ENCODE results near the gene SNX5. TPM values are rescaled to one million over a fixed set of nuclear protein-coding genes. Genes with fewer than 3 reads are reported as not detected.
"Not testable (repeated sequence)": the region's sequence is repeated elsewhere in the genome, so short reads cannot be mapped to it uniquely, and the experiment has no call there.

The SNX5 gene
- total and polyA plus RNA-seq, 3 donors from 2014 or later: 72.3 to 116 (median 110) TPM

DNA sequence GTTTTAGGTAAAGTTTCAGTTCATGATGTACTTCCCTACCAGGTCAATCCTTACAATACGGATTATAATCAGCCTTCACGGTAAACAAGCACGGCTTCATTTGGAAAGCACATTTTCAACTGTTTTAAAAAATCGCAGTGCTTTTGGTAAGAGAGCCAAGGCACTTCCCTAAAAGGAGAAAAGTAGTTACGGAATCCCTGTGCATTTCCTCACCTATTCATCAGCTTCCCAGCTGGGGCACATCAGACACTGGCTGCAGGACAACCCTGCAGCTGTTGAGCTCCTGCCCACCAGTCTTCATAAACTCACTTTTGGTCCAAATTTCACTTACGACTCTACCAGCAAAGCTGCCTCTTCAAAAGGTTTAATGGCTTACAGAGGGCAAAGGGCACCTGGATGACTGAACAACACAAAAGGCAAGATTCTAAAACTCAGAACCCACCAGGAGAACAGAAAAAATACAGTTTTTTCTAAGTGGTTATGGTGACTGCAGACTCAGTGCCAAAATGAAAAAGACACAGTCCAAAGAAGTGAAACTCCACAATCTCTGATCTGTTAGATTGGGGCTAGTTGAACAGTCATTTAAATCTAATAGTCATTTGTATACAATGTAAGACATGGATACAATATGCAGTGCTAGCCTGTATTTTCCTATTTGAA lies 7.5 kb downstream of the SNX5 start:
- Histone ChIP-seq H3K4me3 (no peak overlapping the region), H3K36me3 (ENCODE audit: low read depth, missing control alignments) (no peaks in the 10 kb centered on the region), H3K4me1 (peaks cover 52% of the 10 kb centered on the region), H3K27me3 (no peaks in the 10 kb centered on the region), H3K9me3 (no peaks in the 10 kb centered on the region), H3K27ac (peak overlapping the region in 1 of 2 donors; percentile 70)
- WGBS, 2 donors: 34 to 42% methylated on average over 6 of the region's 6 CpGs
- TF ChIP-seq POLR2A (IDR thresholded peaks at IDR 0.05): no peak
- TF ChIP-seq, protein P1, sequence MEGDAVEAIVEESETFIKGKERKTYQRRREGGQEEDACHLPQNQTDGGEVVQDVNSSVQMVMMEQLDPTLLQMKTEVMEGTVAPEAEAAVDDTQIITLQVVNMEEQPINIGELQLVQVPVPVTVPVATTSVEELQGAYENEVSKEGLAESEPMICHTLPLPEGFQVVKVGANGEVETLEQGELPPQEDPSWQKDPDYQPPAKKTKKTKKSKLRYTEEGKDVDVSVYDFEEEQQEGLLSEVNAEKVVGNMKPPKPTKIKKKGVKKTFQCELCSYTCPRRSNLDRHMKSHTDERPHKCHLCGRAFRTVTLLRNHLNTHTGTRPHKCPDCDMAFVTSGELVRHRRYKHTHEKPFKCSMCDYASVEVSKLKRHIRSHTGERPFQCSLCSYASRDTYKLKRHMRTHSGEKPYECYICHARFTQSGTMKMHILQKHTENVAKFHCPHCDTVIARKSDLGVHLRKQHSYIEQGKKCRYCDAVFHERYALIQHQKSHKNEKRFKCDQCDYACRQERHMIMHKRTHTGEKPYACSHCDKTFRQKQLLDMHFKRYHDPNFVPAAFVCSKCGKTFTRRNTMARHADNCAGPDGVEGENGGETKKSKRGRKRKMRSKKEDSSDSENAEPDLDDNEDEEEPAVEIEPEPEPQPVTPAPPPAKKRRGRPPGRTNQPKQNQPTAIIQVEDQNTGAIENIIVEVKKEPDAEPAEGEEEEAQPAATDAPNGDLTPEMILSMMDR (IDR thresholded peaks at IDR 0.05): no peak
- intact Hi-C loops (cut with DNase I; ENCODE audit: low total_unique reads): no loop called here
- DNase-seq: peak; percentile 35

DNA sequence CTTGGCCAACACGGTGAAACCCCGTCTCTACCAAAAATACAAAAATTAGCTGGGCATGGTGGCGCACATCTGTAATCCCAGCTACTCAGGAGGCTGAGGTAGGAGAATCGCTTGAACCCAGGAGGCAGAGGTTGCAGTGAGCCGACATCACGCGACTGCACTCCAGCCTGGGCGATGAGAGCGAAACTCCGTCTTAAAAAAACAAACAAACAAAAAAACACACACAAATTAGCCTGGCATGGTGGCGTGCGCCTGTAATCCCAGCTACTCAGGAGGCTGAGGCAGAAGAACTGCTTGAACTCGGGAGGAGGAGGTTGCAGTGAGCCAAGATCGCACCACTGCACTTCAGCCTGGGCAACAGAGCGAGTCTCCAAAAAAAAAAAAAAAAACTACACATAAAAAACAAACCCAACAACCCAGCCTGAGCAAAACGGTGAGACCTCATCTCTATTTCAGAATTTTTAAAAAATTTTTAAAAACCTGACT lies 8.2 kb downstream of the SNX5 start:
- Histone ChIP-seq H3K27ac (peak overlapping the region in 1 of 2 donors; percentile 70), H3K4me1 (peaks cover 45% of the 10 kb centered on the region)
- DNase-seq; H3K27me3 ChIP-seq; H3K9me3 ChIP-seq; H3K4me3 ChIP-seq; intact Hi-C loops (cut with DNase I; ENCODE audit: low total_unique reads); H3K36me3 ChIP-seq (ENCODE audit: low read depth, missing control alignments): not testable (repeated sequence)
- WGBS, 2 donors: 88 to 90% methylated on average over 16 of the region's 16 CpGs

GRCh38 chr20:17959257-17959627 lies 9.4 kb downstream of the SNX5 start:
- Histone ChIP-seq H3K9me3 (no peaks in the 10 kb centered on the region), H3K27ac (peak overlapping the region in 1 of 2 donors; percentile 47), H3K36me3 (ENCODE audit: low read depth, missing control alignments) (no peaks in the 10 kb centered on the region), H3K4me3 (no peak overlapping the region), H3K27me3 (no peaks in the 10 kb centered on the region), H3K4me1 (peaks cover 37% of the 10 kb centered on the region)
- no peak for DNase-seq
- 85% methylated on average over 5 of the region's 5 CpGs for WGBS, 2 donors
- intact Hi-C loops (cut with DNase I; ENCODE audit: low total_unique reads): no loop called here
- TF ChIP-seq, protein P1 (IDR thresholded peaks at IDR 0.05): no peak
- TF ChIP-seq POLR2A (IDR thresholded peaks at IDR 0.05): no peak

DNA sequence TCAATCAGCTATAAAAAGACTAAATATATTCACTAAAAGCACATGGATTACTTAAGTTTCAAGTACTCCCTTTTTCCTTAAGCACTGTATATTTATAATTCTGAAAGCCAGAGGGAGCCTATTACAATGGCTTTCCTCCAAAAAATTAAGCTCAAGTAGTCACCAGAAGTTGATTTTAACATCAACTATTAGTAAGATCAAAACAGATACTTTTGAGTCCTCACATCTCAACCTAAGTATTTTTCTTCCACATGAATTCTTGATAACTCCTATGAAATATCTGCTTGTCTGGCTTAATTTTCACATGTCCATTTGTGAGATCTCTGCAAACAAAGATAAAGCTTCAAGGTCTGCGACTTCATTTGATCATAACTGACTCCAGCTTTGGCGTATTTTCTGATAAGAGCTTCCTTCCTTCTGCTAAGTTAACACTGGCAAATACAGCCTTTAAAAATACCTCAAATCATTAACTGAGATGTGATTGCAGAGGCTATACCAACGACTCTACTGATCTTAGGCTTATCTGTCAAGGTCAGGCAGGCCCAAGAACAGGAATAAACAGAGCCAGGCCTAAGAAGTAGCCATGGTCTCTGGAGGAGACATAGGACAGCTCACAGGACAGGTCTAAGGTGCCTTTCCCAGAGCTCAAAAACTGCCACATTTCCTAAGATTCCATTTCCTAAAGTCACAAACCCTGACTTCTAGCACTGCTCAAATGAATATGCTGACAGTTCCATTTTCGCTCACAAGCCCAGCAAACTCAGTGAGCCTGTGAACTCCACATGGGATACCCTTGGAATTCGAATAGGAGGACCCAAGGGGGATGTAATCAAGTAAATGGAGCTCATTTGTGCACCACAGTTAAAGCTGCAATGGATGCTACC lies 10.0 kb downstream of the SNX5 start:
- H3K4me1 ChIP-seq: peaks cover 37% of the 10 kb centered on the region
- 40 to 56% methylated on average over 5 of the region's 5 CpGs for WGBS, 2 donors
- H3K4me3 ChIP-seq: no peak overlapping the region
- intact Hi-C loops (cut with DNase I; ENCODE audit: low total_unique reads): no loop called here
- DNase-seq: no peak
- no peaks in the 10 kb centered on the region for H3K9me3 ChIP-seq
- H3K27ac ChIP-seq: peak overlapping the region in 1 of 2 donors; percentile 47
- no peaks in the 10 kb centered on the region for H3K36me3 ChIP-seq (ENCODE audit: low read depth, missing control alignments)
- TF ChIP-seq, protein P1 (IDR thresholded peaks at IDR 0.05): no peak
- TF ChIP-seq POLR2A (IDR thresholded peaks at IDR 0.05): no peak
- H3K27me3 ChIP-seq: no peaks in the 10 kb centered on the region
